GM12874 (cell line): Measurements from ENCODE around the gene KLC1.

Experiments used
- TF ChIP-seq, protein P1 (sequence below): IDR thresholded peaks from 2 replicates; pipeline ENCODE4 v1.5.1; 2011; ENCODE audit warnings: low read depth, mild to moderate bottlenecking, control low read depth, low read length, moderate library complexity; ENCODE audit not compliant: insufficient read depth

Gene KLC1

DNA sequence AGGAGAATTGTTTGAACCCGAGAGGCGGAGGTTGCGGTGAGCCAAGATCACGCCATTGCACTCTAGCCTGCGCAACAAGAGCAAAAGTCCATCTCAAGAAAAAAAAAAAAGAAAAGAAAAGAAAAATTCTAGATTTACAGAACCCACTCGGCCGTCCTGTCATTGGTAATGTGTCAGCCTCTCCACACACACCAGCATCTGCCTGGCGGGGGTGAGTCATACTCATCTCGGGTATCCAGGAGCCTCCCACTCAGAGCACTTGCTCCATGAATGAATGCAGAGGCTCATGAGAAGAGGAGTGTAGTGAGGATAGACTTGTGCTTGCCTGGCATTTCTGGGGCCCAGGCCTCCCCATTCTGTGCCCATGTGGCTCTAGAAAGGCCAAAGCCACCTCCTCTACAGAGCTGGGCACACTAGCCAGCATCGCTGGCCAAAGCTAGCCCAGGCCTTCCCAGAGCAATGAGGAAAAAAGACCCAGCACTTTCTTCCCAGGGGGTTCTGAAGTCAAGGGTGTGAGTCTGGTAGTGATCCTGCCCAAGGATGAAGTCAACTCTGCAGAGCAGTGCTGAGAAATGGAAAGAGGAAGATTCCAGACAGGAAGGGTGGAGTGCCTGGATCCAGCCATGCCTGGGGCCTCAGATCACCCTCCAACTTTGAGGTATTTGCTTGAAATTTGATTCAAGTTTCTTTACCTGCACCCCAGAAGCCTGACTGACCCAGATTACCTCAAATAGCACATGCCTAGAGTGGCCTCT lies 31.2 kb upstream of the KLC1 start:
- TF ChIP-seq, protein P1, sequence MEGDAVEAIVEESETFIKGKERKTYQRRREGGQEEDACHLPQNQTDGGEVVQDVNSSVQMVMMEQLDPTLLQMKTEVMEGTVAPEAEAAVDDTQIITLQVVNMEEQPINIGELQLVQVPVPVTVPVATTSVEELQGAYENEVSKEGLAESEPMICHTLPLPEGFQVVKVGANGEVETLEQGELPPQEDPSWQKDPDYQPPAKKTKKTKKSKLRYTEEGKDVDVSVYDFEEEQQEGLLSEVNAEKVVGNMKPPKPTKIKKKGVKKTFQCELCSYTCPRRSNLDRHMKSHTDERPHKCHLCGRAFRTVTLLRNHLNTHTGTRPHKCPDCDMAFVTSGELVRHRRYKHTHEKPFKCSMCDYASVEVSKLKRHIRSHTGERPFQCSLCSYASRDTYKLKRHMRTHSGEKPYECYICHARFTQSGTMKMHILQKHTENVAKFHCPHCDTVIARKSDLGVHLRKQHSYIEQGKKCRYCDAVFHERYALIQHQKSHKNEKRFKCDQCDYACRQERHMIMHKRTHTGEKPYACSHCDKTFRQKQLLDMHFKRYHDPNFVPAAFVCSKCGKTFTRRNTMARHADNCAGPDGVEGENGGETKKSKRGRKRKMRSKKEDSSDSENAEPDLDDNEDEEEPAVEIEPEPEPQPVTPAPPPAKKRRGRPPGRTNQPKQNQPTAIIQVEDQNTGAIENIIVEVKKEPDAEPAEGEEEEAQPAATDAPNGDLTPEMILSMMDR: no peak

DNA sequence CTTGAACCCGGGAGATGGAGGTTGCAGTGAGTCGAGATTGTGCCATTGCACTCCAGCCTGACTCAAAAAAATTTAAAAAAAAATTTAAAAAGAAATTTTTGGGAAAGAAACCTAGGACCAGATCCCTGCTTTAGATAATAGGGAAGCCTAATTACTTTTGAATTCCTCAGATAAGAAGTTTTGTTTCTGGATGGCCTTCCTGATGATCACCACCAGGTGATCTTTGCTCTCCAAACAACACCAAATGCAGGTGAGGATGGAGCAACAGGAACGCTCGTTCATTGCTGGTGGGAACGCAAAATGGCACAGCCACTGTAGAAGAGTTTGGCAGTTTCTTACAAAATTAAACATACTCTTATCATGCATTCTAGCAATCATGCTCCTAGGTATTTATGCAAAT lies 28.5 kb upstream of the KLC1 start:
- TF ChIP-seq, protein P1: no peak

DNA sequence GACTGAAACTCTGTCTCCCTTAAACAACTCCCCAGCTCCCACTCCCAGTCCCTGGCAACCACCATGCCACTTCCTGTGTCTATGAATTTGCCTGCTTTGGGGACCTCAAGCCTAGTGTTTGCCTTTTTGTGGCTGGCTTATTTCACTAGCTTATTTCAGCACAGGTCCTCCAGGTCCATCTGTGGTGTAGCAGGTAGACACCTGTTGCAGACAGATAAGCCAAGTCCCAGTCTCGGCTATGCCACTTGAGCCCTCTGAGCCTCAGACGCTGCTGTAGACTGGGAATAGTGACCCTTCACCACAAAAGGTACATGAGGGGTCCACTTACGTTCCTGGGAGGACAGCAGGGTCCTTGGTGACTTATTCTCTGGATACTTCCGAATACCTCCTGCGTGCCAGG lies 24.4 kb upstream of the KLC1 start:
- TF ChIP-seq, protein P1: no peak

DNA sequence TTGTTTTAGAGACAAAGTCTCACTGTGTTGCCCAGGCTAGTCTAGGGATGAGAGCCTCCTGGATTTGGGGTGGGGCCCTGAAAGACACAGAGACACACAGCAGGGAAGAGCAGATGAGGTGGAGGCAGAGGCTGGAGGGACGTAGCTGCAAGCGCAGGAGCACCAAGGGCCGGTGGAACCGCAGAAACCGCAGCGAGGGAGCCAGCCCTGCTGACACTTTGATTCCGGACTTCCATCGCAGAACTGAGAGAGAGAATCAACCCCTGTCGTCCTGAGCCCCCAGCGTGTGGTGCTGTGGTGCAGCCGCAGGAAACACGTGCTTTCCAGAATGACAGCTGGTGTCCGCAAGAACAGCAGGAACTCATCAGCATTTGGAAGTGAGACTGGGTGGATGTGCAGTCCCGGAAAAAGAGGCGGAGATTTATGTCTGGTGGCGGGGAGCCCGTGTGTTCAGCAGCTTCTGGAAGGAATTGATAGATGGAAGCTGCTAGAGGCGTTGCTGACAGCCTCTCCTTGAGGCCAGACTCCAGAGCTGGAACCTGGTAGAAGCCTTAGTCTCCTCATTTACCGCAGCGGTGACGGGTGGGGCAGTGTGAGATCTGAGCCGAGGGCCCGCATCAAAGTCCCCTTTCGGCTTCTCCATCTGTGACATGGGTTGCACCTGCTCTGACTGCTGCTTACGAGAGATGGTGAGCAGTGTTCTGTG lies 21.9 kb upstream of the KLC1 start:
- TF ChIP-seq, protein P1: no peak

DNA sequence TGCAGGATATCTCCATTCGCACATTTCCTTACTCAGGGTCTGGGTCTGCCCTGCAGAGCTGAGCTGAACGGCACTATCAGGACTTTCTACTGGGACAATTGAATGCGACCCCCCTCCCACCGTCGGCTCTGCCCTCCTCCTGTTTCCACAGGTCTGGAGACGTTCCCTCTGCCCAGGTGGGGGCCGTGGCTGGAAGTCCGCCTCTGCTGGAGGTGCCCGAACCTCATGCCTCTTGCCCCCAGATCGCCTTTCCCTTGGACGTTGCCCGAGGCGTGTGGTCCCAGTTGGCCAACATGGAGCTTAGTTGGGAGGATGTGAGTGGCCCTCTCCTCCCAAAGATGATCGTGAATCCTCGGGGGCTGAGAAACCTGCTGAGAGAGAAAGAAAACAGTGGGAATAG lies 21.2 kb upstream of the KLC1 start:
- TF ChIP-seq, protein P1: no peak

DNA sequence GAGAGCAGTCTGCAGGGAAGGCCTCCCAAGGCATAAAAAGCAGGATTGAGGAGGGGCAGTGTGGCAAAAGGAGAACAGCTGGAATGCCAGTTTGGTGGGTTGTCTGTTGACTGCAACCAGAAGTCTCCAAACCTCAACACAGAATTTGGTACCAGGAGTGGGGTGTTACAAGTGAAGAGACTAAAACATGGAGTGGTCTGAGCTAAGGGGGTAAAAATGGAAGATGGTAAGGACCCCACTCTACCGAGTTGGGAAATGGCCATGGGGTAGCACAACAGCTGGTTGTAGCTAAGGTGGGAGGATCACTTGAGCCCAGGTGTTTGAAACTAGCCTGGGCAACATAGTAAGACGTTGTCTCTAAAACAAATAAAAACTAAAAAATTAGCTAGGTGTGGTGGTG lies 17.8 kb upstream of the KLC1 start:
- TF ChIP-seq, protein P1: no peak

DNA sequence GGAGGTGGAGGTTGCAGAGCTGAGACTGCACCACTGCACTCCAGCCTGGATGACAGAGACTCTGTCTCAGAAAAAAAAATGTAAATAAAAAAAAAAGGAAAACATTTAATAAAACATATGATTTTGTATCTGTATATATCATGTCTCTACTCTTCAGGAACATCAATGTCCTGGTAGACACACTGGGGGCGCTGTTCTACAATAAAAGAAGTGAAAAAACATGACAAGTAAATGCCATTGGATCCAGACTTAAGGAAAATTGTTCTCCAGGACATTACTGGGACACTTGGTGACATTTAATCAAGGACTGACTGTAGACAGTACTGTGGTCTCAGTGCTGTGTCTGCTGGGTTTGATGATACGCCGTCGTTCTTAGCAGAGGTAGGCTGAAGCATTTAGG lies 15.5 kb upstream of the KLC1 start:
- TF ChIP-seq, protein P1: no peak
